OCI-LY1 (cell line): ENCODE measurements around the gene NODAL.

ENCODE experiments used
- H2AFZ ChIP-seq: fragments of 200-600 bp; sonication (generic), shearing (Covaris generic); 2 replicates; pipeline ENCODE4 v1.6.0; 2014; ENCODE audit warnings: antibody characterized with exemption, mild to moderate bottlenecking, low read length
- H3F3A ChIP-seq: fragments of 200-600 bp; sonication (generic), shearing (Covaris generic); 2 replicates; pipeline ENCODE4 v1.6.0; 2014; ENCODE audit warnings: mild to moderate bottlenecking, antibody characterized with exemption, low read length, moderate library complexity; ENCODE audit not compliant: insufficient read depth
- H3K27ac ChIP-seq: fragments of 200-600 bp; sonication (generic); 2 replicates; pipeline ENCODE4 v1.5.1; 2014; ENCODE audit warnings: low read length, mixed run types, mild to moderate bottlenecking, low read depth; ENCODE audit not compliant: poor library complexity, severe bottlenecking
- H3K27me3 ChIP-seq: fragments of 200-600 bp; sonication (generic); 2 replicates; pipeline ENCODE4 v1.6.0; 2014; ENCODE audit warnings: antibody characterized with exemption, mild to moderate bottlenecking, low read length, moderate library complexity; ENCODE audit not compliant: insufficient read depth
- H3K36me3 ChIP-seq: fragments of 200-600 bp; sonication (generic); 2 replicates; pipeline ENCODE4 v1.6.1; 2014; ENCODE audit warnings: mild to moderate bottlenecking, antibody characterized with exemption, low read length, moderate library complexity, mixed read lengths; ENCODE audit not compliant: insufficient read depth
- H3K4me1 ChIP-seq: fragments of 200-600 bp; sonication (generic); 2 replicates; pipeline ENCODE4 v1.5.1; 2014; ENCODE audit warnings: mild to moderate bottlenecking, low read length, moderate library complexity; ENCODE audit not compliant: insufficient read depth, severe bottlenecking
- H3K4me2 ChIP-seq: fragments of 200-600 bp; sonication (generic), shearing (Covaris generic); 2 replicates; pipeline ENCODE4 v1.6.1; 2014; ENCODE audit warnings: low read length
- H3K4me3 ChIP-seq: fragments of 200-600 bp; sonication (generic); 2 replicates; pipeline ENCODE4 v1.5.1; 2014; ENCODE audit warnings: low read length, low read depth, mild to moderate bottlenecking, mixed read lengths; ENCODE audit not compliant: poor library complexity, severe bottlenecking
- H3K79me2 ChIP-seq: fragments of 200-600 bp; shearing (Covaris generic); 2 replicates; pipeline ENCODE4 v1.6.1; 2016; ENCODE audit warnings: mixed run types, low read length, mixed read lengths; ENCODE audit not compliant: insufficient read depth
- H3K9ac ChIP-seq: fragments of 200-600 bp; sonication (generic), shearing (Covaris generic); 2 replicates; pipeline ENCODE4 v1.6.1; 2014; ENCODE audit warnings: mild to moderate bottlenecking, low read length, mixed read lengths
- H3K9me2 ChIP-seq: fragments of 200-600 bp; sonication (generic), shearing (Covaris generic); 2 replicates; pipeline ENCODE4 v1.6.1; 2014; ENCODE audit warnings: low read depth, mild to moderate bottlenecking, low read length, mixed read lengths
- H3K9me3 ChIP-seq: fragments of 200-600 bp; shearing (Covaris generic); 2 replicates; pipeline ENCODE4 v1.6.1; 2014; ENCODE audit warnings: low read length, mixed read lengths
- H4K20me1 ChIP-seq: fragments of 200-600 bp; sonication (generic), shearing (Covaris generic); 2 replicates; pipeline ENCODE4 v1.6.0; 2016; ENCODE audit warnings: mild to moderate bottlenecking, low read length; ENCODE audit not compliant: insufficient read depth
- CTCF ChIP-seq: fragments of 200-600 bp; sonication (generic), shearing (Covaris generic); IDR thresholded peaks from 2 replicates; pipeline ENCODE4 v1.5.1; 2017; ENCODE audit warnings: mild to moderate bottlenecking, antibody characterized with exemption, low read length, moderate library complexity, mixed read lengths
- EZH2 ChIP-seq: fragments of 200-600 bp; sonication (generic), shearing (Covaris generic); IDR thresholded peaks from 2 replicates; pipeline ENCODE4 v1.8.0; 2017; ENCODE audit warnings: borderline replicate concordance, mixed run types, mild to moderate bottlenecking, antibody characterized with exemption, low read length, moderate library complexity, mixed read lengths

NODAL gene

GRCh38 chr10:70459061-70459773 lies 17.7 kb upstream of the NODAL start:
- no peak overlapping the region for H2AFZ ChIP-seq
- TF ChIP-seq EZH2, result no peak
- TF ChIP-seq CTCF, result no peak
- peaks cover 5% of the 10 kb centered on the region for H3K4me1 ChIP-seq
- H3K27ac ChIP-seq, result no peak overlapping the region
- H3K27me3 ChIP-seq, result peaks cover 4% of the 10 kb centered on the region; the same call in 1 of the 2 replicates
- no peaks in the 10 kb centered on the region for H3F3A ChIP-seq
- no peaks in the 10 kb centered on the region for H3K79me2 ChIP-seq
- no peak overlapping the region for H3K9ac ChIP-seq
- H3K4me2 ChIP-seq, result no peak overlapping the region
- no peaks in the 10 kb centered on the region for H4K20me1 ChIP-seq
- no peaks in the 10 kb centered on the region for H3K9me2 ChIP-seq
- no peaks in the 10 kb centered on the region for H3K9me3 ChIP-seq
- H3K36me3 ChIP-seq, result no peaks in the 10 kb centered on the region
- H3K4me3 ChIP-seq, result no peak overlapping the region

- H3K36me3 ChIP-seq, result no peaks in the 10 kb centered on the region
- no peak for TF ChIP-seq CTCF
- TF ChIP-seq EZH2, result no peak
- no peaks in the 10 kb centered on the region for H4K20me1 ChIP-seq
- no peak overlapping the region for H3K9ac ChIP-seq
- H3K27ac ChIP-seq, result no peak overlapping the region
- no peaks in the 10 kb centered on the region for H3K79me2 ChIP-seq
- no peaks in the 10 kb centered on the region for H3K9me2 ChIP-seq
- no peak overlapping the region for H3K4me3 ChIP-seq
- peaks cover 5% of the 10 kb centered on the region for H3K4me1 ChIP-seq
- H3K27me3 ChIP-seq, result peaks cover 4% of the 10 kb centered on the region; the same call in 1 of the 2 replicates
- H3K9me3 ChIP-seq, result no peaks in the 10 kb centered on the region
- no peaks in the 10 kb centered on the region for H3F3A ChIP-seq
- H3K4me2 ChIP-seq, result no peak overlapping the region
- no peak overlapping the region for H2AFZ ChIP-seq
Measured at GRCh38 chr10:70458329-70459060, 17.0 kb upstream of the NODAL start.

GRCh38 chr10:70457759-70458305 lies 16.4 kb upstream of the NODAL start:
- H2AFZ ChIP-seq, result no peak overlapping the region
- no peak overlapping the region for H3K4me3 ChIP-seq
- no peak overlapping the region for H3K9ac ChIP-seq

More at GRCh38 chr10:70457759-70458305, 16.4 kb upstream of the NODAL start:
- H3K9me2 ChIP-seq, result no peaks in the 10 kb centered on the region
- no peak overlapping the region for H3K27ac ChIP-seq
- H3F3A ChIP-seq, result no peaks in the 10 kb centered on the region
- H3K4me2 ChIP-seq, result no peak overlapping the region
- H3K9me3 ChIP-seq, result no peaks in the 10 kb centered on the region
- H3K4me1 ChIP-seq, result peaks cover 5% of the 10 kb centered on the region
- TF ChIP-seq EZH2, result no peak
- no peak for TF ChIP-seq CTCF
- H3K36me3 ChIP-seq, result no peaks in the 10 kb centered on the region
- no peaks in the 10 kb centered on the region for H4K20me1 ChIP-seq
- H3K79me2 ChIP-seq, result no peaks in the 10 kb centered on the region
- H3K27me3 ChIP-seq, result 0 out of 2 replicates have a peak, but pooled peaks cover 4% of the 10 kb centered on the region
